ENCODE results near the gene CDH23. TPM values are rescaled to one million over a fixed set of nuclear protein-coding genes. Genes with fewer than 3 reads are reported as not detected.
A peak's percentile ranks its signal among the peaks of the same experiment; 100 is the strongest.

Gene CDH23
- polyA plus RNA-seq, 1 donor from 2014 or later: not detected

DNA sequence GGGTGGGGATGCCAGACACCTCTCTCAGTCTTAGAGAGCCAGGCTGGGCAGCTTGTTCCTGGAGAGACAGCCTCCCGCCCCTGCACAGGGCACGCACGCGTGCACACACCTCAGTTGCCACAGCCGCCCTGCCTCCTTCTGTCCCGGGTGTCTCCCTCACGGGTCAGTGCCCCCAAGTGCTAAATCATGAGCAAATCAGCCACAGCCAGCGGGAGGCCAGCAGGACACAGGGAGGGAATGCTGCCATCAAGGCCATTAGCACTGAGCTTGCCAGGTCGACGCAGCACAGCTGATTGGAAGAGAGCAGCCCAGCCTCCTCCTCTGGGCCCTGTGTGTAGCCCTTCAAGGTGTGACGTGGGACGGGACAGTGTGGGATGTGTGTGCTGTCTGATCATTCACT, 130.4 kb downstream of the CDH23 start:
- H3K4me3 Mint-ChIP-seq: no peak overlapping the region
- peaks cover 0 to 4% (median 0%) of the 10 kb centered on the region in 3 donors for H3K4me1 Mint-ChIP-seq
- H3K9me3 Mint-ChIP-seq: peaks cover 0 to 3% (median 0%) of the 10 kb centered on the region in 3 donors
- peaks cover 15% of the 10 kb centered on the region for H3K27me3 Mint-ChIP-seq
- no peak overlapping the region for H3K27ac Mint-ChIP-seq
- H3K36me3 Mint-ChIP-seq: no peaks in the 10 kb centered on the region

DNA sequence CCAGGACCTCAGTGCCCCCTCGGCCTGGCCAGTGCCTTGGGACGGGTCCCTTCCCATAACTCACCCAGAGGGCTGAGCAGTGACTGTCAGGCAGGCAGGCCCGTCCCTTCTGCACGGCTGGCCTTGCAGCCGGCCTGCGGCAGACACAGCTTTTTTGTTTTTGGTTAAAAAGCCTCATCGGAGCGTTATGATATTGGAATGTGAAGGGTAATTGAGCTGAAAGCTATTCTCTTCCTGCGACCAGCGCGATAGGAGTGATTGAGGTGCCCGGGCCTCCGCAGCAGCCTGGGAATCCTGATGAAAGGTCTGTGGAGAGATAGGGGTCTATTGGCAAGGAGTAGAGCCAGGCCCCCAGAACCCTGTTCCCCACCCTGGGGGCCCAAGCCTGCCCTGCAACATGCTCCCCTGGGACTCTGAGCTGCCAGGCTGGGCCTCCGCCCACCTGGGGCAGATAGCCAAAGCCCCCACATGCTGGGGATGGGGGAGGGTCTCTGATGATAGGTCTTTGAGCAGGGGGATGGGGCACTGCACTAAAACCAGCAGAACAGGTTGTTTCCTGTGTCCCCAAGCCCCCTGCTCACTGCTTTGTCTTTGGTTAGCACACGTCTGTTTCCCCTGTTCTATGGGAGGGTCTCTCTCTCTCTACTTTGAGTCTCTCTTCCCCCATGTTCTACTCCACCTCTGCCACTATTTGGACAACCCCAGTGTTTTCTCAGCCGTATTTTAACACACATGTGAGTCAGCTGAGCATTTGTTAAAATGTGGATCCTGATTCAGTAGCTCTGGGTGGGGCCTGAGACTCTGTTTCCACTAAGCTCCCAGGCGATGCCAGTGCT, 131.9 kb downstream of the CDH23 start:
- Mint-ChIP-seq H3K9me3 (peaks cover 0 to 3% (median 0%) of the 10 kb centered on the region in 3 donors), H3K4me3 (no peak overlapping the region), H3K27ac (no peak overlapping the region), H3K36me3 (no peaks in the 10 kb centered on the region), H3K27me3 (peaks cover 13% of the 10 kb centered on the region), H3K4me1 (peaks cover 0 to 4% (median 0%) of the 10 kb centered on the region in 3 donors)

DNA sequence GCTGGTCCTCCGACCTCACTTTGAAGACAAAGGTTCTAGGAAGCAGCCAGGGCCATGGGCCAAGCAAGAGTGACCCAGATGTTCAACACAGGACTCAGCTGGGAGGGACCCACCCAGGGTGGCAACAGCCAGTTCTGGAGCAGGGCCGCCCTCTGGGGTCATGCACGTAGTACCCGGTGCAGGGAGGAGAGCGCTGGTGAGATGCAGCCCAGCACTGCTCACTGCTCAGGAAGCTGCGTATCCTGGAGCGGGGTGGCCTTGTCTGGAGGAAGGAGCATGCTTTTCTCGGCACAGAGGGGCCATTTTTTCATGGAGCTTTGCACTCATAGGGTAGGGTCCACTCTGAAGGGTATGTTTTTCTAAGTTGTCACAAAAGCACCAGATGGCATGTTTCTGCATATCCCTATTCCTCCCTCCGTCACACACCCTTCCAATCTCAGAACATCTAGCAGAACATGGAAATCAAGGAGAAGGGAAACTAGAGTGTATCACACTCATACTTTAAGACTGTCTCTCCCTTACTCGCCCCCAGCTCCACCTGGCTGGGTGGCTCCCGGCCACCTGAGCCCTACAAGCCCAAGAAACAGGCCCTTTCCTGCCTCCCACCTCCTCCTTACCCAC, 132.6 kb downstream of the CDH23 start:
- Mint-ChIP-seq H3K9me3 (peaks cover 0 to 3% (median 0%) of the 10 kb centered on the region in 3 donors), H3K27me3 (peaks cover 8% of the 10 kb centered on the region), H3K36me3 (no peaks in the 10 kb centered on the region), H3K27ac (no peak overlapping the region), H3K4me1 (peaks cover 0 to 4% (median 0%) of the 10 kb centered on the region in 3 donors), H3K4me3 (no peak overlapping the region)

DNA sequence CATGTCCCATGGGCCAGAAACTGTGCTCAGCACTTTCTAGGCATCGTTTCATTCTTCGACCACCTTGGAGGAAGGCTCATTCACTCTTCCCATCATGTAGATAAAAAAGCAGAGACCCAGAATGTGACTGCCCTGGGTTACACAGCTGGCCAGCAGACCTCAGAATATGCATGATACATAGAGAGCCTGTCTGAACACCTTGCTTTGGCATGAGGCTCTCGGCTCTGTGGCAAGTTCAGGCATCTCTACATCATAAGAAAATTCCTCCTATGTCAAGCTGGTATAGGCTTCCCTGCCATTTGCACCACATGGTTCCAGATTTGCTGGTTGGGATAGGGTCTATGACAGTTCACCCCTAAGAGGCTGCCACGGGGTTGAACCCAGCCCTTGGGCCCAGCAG, 134.1 kb downstream of the CDH23 start:
- H3K4me3 Mint-ChIP-seq: no peak overlapping the region
- H3K4me1 Mint-ChIP-seq: peaks cover 0 to 4% (median 0%) of the 10 kb centered on the region in 3 donors
- peaks cover 0 to 3% (median 0%) of the 10 kb centered on the region in 3 donors for H3K9me3 Mint-ChIP-seq
- no peak overlapping the region for H3K27ac Mint-ChIP-seq
- no peaks in the 10 kb centered on the region for H3K36me3 Mint-ChIP-seq
- H3K27me3 Mint-ChIP-seq: peaks cover 5% of the 10 kb centered on the region

DNA sequence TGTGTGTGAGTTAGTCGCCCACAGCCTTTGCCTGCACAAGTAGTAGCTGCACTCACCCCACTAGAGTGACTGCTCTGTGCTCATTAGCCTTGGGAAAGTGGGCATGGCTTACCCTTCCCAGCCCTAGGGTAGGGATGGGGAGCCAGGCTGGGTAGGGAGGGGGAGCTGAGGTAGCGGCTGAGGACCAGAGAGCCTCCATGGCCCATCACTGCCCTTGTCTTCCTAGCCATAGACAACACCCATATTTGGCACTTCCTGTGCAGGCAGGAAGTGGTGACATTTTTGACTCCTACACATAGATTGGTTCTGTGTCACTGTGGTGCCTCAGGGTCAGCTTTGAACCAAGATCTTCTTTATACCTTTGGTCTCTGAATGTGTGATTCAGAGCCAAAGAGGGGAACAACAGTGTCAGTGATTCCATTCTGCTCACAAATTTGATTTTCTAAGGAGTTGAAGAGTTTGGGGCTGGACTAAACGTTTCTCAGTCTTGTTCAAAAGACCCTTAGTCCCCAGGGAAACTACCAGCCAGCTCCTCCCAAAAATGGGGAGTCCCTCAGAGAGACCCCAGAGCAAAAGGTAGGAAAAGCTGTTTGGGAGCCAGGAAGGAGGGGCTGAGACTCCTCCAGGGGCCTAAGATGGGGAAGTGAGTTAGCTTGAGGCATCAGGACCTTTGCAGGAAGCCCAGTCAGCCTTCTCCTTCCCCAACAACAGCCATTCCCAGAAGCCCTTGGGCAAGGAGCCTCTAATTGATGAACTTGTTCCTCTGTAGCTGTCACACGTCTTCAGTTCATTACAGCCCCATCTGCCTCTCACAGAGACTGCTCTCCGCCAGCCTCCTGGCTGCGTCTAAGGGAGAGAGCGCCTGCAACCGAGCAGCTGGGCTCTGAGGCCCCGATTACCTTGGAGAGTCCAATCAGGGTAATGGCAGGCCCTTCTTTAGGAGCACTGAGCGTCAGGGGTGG, 135.0 kb downstream of the CDH23 start:
- Mint-ChIP-seq H3K4me3 (peak overlapping the region in 1 of 4 donors; percentile 37), H3K36me3 (peaks cover 3% of the 10 kb centered on the region), H3K4me1 (no peaks in the 10 kb centered on the region)

DNA sequence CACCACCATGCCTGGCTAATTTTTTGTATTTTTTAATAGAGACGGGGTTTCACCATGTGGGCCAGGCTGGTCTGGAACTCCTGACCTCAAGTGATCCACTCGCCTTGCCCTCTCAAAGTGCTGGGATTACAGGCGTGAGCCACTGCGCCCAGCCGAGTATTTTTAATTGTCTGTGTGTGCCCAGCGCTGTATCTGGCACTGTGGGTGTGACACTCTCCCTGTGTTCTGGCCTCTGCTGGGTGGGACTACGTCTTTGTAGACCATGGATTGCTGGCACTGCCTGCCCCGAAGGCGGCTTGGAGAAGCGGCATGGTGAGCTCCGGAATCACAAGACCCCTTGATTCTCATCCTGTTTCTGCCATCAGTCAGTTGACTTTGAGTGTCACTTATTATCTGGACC, 136.2 kb downstream of the CDH23 start:
- H3K9me3 Mint-ChIP-seq: peaks cover 0 to 3% (median 0%) of the 10 kb centered on the region in 3 donors
- no peak overlapping the region for H3K27ac Mint-ChIP-seq
- peaks cover 2% of the 10 kb centered on the region for H3K27me3 Mint-ChIP-seq
- no peak overlapping the region for H3K4me3 Mint-ChIP-seq
- H3K4me1 Mint-ChIP-seq: no peaks in the 10 kb centered on the region
- H3K36me3 Mint-ChIP-seq: peaks cover 3% of the 10 kb centered on the region

More for the DNA sequence above, 135.0 kb downstream of the CDH23 start:
- peaks cover 0 to 3% (median 0%) of the 10 kb centered on the region in 3 donors for H3K9me3 Mint-ChIP-seq
- H3K27ac Mint-ChIP-seq: no peak overlapping the region
- H3K27me3 Mint-ChIP-seq: peaks cover 2% of the 10 kb centered on the region

DNA sequence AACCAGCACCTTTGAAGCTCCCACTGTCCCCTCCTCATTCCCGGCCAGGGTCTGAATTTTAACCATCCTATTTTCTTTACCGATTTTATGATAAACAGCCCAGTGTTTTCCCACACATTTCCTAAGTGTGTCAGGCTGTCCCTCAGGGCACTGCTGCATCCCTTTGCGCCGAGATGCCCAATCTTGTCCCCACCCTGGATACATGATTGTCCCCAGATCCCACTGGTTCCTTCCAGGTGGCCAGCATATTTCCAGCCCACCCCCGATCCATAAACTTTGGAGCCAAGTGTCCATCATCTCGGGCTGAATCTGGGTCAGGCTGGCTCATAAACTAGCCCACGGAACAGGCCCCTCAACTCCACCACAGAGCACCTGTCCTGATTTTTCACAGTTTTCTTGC, 137.2 kb downstream of the CDH23 start:
- no peaks in the 10 kb centered on the region for H3K4me1 Mint-ChIP-seq
- H3K4me3 Mint-ChIP-seq: peak overlapping the region in 1 of 4 donors; percentile 3
- peaks cover 0 to 3% (median 0%) of the 10 kb centered on the region in 3 donors for H3K9me3 Mint-ChIP-seq
- H3K36me3 Mint-ChIP-seq: peaks cover 3% of the 10 kb centered on the region
- peaks cover 2% of the 10 kb centered on the region for H3K27me3 Mint-ChIP-seq
- H3K27ac Mint-ChIP-seq: no peak overlapping the region

DNA sequence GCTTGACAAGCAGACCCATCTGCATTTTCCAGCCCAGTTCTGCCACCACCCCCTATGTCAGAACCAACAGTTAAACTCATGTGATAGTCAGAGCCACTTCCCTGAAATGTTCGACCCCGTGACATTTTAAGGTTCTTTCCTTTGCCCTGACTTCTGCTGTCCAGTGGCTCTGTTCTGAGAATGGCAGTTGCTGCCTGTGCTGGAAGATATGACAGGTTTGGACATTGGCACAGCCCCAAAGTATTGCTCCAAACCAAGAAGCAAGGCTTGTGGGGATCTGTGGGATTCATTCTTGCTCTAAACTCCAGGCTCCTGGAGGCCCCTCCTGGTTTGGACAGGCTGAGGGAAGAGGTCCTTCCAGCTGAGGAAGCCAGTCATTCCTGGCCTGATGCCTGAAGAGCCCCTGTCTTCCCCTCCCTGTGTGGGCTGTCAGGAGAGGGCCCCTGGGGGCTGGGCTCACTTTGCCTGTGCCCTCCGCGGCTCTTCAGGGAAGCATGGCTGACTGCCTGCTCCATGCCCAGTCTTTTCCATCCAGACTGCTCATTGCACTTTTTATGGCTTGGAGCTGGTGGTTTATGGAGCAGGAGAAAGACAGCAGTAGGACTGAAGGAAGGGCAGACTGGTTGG, 138.0 kb downstream of the CDH23 start:
- peaks cover 0 to 3% (median 0%) of the 10 kb centered on the region in 3 donors for H3K9me3 Mint-ChIP-seq
- H3K4me3 Mint-ChIP-seq: no peak overlapping the region
- H3K27ac Mint-ChIP-seq: no peak overlapping the region
- H3K27me3 Mint-ChIP-seq: peaks cover 2% of the 10 kb centered on the region
- no peaks in the 10 kb centered on the region for H3K4me1 Mint-ChIP-seq
- peaks cover 3% of the 10 kb centered on the region for H3K36me3 Mint-ChIP-seq

DNA sequence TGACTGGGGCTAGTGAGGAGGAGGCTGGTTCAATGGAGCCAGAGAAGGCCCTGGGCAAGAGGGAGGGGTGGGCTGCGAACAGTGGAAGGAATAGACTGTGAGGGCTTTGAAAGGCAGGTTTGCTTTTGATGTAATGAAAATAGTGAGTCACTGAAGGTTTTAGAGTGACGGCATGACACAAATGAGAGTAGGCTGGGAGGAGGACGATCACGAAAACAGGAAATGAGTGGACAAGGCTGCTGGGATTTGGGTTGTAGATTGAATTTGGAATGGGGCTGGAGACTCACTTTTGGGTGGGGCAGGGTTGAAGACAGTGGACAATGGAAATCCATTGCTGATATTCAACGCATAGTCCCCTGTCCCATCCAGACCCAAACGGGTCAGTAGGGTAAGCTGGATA, 139.6 kb downstream of the CDH23 start:
- peak overlapping the region in 1 of 4 donors; percentile 10 for H3K4me3 Mint-ChIP-seq
- H3K9me3 Mint-ChIP-seq: peaks cover 0 to 3% (median 0%) of the 10 kb centered on the region in 3 donors
- H3K36me3 Mint-ChIP-seq: peaks cover 3% of the 10 kb centered on the region
- no peak overlapping the region for H3K27ac Mint-ChIP-seq
- H3K4me1 Mint-ChIP-seq: no peaks in the 10 kb centered on the region
- peaks cover 5% of the 10 kb centered on the region for H3K27me3 Mint-ChIP-seq

DNA sequence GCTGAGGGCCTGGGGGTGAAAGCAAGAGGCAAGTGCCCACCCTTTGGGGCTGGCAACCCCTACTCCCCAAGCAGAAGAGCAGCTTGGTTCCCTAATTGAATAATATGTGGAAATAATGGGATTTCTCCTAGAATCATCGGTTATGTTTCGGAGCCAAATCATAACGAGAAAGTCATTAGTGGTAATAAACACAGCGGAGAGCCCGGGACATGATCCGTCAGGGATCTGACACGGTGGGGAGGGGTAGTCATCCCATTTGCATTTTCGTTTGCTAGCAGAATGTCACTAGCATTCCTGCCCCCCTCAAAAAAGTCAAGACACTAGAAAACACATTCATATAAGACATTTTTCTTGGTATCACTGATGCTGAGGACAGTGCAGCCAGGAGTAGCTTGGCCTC, 140.4 kb downstream of the CDH23 start:
- Mint-ChIP-seq H3K9me3 (no peaks in the 10 kb centered on the region), H3K27me3 (peaks cover 5% of the 10 kb centered on the region), H3K4me1 (no peaks in the 10 kb centered on the region), H3K36me3 (peaks cover 3% of the 10 kb centered on the region), H3K27ac (no peak overlapping the region), H3K4me3 (no peak overlapping the region)

DNA sequence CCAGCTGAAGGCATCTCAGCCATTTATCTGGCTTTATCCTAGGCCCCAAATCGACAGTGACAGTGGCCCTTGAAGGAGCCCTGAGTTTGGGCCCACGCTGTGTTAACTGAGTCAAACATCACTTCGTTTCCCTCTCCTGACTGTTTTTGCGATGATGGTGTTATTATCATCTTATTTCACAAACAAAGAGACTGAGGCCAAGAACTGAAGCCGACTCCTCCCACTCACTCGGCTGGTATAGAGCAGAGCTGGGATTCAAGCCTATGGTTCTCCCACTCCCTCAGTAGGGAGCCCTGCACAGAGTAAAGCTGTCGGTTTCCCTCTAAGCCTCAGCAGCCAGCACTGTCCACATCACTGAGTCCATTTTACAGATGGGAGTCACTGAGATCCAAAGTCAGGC, 141.0 kb downstream of the CDH23 start:
- H3K4me1 Mint-ChIP-seq: no peaks in the 10 kb centered on the region
- H3K27me3 Mint-ChIP-seq: peaks cover 5% of the 10 kb centered on the region
- H3K9me3 Mint-ChIP-seq: no peaks in the 10 kb centered on the region
- no peak overlapping the region for H3K4me3 Mint-ChIP-seq
- H3K36me3 Mint-ChIP-seq: peaks cover 3% of the 10 kb centered on the region
- H3K27ac Mint-ChIP-seq: no peak overlapping the region

DNA sequence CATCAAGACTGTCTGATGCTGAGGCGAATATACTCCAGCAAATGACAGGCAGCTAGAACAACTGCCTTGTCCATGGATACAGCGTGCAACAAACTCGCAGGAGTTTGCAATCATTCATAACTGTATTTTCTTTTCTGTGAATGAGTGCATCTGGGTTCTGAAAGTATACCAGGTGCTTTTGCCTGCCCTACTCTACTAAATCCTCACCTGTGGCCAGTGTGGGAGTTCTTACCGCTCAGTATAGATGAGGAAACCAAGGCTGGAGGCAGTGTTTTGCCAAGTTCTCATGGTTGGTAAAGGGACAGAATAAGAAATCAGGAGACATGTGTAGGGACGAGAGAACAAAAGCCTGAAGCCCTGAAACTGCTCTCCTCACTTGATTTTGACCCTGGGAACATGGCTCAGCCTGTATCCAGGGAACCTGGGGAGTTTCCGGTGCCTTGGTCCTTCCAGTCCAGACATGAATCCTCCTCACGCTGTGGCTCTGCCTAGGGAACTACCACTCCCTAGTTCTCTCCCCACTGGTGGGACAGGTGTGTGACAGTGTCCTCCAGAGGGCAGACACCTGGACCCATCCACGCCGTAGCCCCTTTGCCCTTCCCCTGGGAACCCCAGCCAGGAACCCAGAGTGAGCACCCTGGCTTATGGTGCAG, 142.0 kb downstream of the CDH23 start:
- Mint-ChIP-seq H3K27ac (no peak overlapping the region), H3K36me3 (peaks cover 3% of the 10 kb centered on the region), H3K27me3 (peaks cover 3% of the 10 kb centered on the region), H3K4me3 (no peak overlapping the region), H3K9me3 (no peaks in the 10 kb centered on the region), H3K4me1 (peaks cover 0 to 2% (median 0%) of the 10 kb centered on the region in 3 donors)

DNA sequence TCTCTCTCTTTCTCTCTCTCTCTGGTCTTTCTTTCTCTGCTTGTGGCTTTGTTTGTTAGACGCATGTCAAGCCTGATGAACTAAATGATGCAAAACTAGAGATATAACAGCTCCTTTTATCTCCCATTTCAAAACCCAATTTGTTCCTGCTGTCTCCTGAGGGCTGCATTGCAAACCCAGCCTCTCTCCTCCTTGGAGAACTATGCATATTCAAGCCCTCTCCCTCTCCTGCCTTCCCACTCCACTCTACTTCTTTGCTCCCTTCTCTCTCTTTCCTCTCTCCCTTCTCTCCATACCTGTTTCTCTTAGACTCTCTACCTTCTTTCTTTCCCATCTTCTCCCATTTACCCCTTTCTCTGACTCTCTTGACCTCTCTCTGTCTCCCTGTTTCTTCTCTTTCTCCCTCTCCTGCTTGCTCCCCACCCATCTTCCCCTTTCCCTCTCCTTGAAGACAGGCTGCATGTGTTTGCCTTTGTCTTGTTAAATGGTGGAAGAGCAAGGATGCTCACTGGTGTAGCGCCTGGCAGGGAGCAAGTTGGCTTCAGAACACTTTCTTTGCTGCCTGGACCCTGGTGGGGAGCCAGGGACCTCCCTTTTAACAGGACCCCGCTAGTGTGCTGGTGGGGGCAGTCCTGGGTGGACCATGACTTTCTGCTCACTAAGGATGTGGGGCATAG, 142.9 kb downstream of the CDH23 start:
- Mint-ChIP-seq H3K9me3 (no peaks in the 10 kb centered on the region), H3K4me3 (no peak overlapping the region), H3K27ac (no peak overlapping the region), H3K4me1 (peaks cover 0 to 2% (median 0%) of the 10 kb centered on the region in 3 donors), H3K36me3 (peaks cover 3% of the 10 kb centered on the region), H3K27me3 (peaks cover 3% of the 10 kb centered on the region)
